Measurements from ENCODE around the gene TMEM269. TPM values are rescaled to one million over a fixed set of nuclear protein-coding genes. Genes with fewer than 3 reads are reported as not detected.

Gene TMEM269
- total and polyA plus RNA-seq, 9 of the 15 experiments (the other 6 are each of a cell fraction or from before 2014, with no cell fraction given) = 0.09 to 0.49 (median 0.21) TPM

- TF ChIP-seq RAD21 (CRISPR knock-in tag; conservative IDR thresholded peaks at IDR 0.05 in 1 of 2, IDR thresholded peaks at IDR 0.05 in 1 of 2) = no peak
- no peak for TF ChIP-seq ZC3H11A (IDR thresholded peaks at IDR 0.05; ENCODE audit: low read depth, low read length)
- 0 out of 2 replicates have a peak, but pooled peaks have one; percentile 6 for TF ChIP-seq SMC3 (conservative IDR thresholded peaks at IDR 0.05; ENCODE audit: insufficient read depth, low read depth, low read length)
- TF ChIP-seq MTA2 (IDR thresholded peaks at IDR 0.05; ENCODE audit: low read depth) = no peak
- TF ChIP-seq CEBPZ (IDR thresholded peaks at IDR 0.05; ENCODE audit: borderline replicate concordance, low read depth, low read length) = no peak
- TF ChIP-seq, protein P1, sequence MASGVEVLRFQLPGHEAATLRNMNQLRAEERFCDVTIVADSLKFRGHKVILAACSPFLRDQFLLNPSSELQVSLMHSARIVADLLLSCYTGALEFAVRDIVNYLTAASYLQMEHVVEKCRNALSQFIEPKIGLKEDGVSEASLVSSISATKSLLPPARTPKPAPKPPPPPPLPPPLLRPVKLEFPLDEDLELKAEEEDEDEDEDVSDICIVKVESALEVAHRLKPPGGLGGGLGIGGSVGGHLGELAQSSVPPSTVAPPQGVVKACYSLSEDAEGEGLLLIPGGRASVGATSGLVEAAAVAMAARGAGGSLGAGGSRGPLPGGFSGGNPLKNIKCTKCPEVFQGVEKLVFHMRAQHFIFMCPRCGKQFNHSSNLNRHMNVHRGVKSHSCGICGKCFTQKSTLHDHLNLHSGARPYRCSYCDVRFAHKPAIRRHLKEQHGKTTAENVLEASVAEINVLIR (CRISPR knock-in tag; IDR thresholded peaks at IDR 0.05) = no peak
- TF ChIP-seq PTTG1 (tag; IDR thresholded peaks at IDR 0.05; ENCODE audit: low read depth) = no peak
- TF ChIP-seq FOXK2 (conservative IDR thresholded peaks at IDR 0.05 in 1 of 2, IDR thresholded peaks at IDR 0.05 in 1 of 2; ENCODE audit: low read depth in 2 of 2) = peak in 1 of 2 experiments; percentile 36; a peak in 1 of 4 replicates
- TF ChIP-seq ZNF407 (IDR thresholded peaks at IDR 0.05; ENCODE audit: low read depth) = no peak
- TF ChIP-seq SPI1 (IDR thresholded peaks at IDR 0.05; ENCODE audit: borderline replicate concordance, low read depth, low read length) = 0 out of 2 replicates have a peak, but pooled peaks have one; percentile 1
Measured at GRCh38 chr1:42766741-42767509, 17.9 kb upstream of the TMEM269 start, which contains the start of the genes C1orf50 and P3H1 (continued).
